Heart right ventricle (tissue), 16 donors: ENCODE measurements around the gene TPI1. TPM values are rescaled to one million over a fixed set of nuclear protein-coding genes. Genes with fewer than 3 reads are reported as not detected.

Source experiments
- ATAC-seq, 8 donors: fragments of 200-7000 bp; cut with Tn5 transposase; one replicate each; pipeline ENCODE4 v1.9.1; 2020; ENCODE audit warnings: mild to moderate bottlenecking in 8 of 8, moderate library complexity in 8 of 8, moderate number of reproducible peaks in 1 of 8
- DNase-seq, 2 donors: peaks; one replicate each; pipeline ENCODE4 v3.0.0-alpha.2; 2020
- H3K27ac ChIP-seq, 10 donors: fragments of 200-600 bp; sonication (generic) in 2 of 10; one replicate each; pipeline versions ENCODE4 v1.5.0 to v1.8.0; 2020 to 2022; ENCODE audit warnings: mild to moderate bottlenecking in 3 of 10
- H3K27me3 ChIP-seq, 7 donors: fragments of 200-600 bp; one replicate each; pipeline ENCODE4 v1.8.0; 2021 to 2022; ENCODE audit warnings: mild to moderate bottlenecking in 2 of 7
- H3K36me3 ChIP-seq, 9 donors: fragments of 200-600 bp; sonication (generic) in 1 of 9; one replicate each; pipeline versions ENCODE4 v1.5.0 to v1.8.0; 2020 to 2022; ENCODE audit warnings: mild to moderate bottlenecking in 2 of 9
- H3K4me1 ChIP-seq, 9 donors: fragments of 200-600 bp; sonication (generic) in 1 of 9; one replicate each; pipeline versions ENCODE4 v1.5.0 to v1.8.0; 2020 to 2022; ENCODE audit warnings: mild to moderate bottlenecking in 4 of 9
- H3K4me3 ChIP-seq, 10 donors: fragments of 200-600 bp; sonication (generic) in 2 of 10; one replicate each; pipeline versions ENCODE4 v1.5.0 to v1.8.0; 2020 to 2022; ENCODE audit warnings: mild to moderate bottlenecking in 7 of 10, moderate library complexity in 2 of 10
- H3K9me3 ChIP-seq, 11 donors: fragments of 200-600 bp in 10 of 11; sonication (generic) in 2 of 11; one replicate each; pipeline versions ENCODE4 v1.5.0 to v1.8.0; 2013 to 2022; ENCODE audit warnings: mild to moderate bottlenecking in 2 of 11, control low read depth in 1 of 11, moderate library complexity in 1 of 11
- CTCF ChIP-seq, 9 donors: fragments of 200-600 bp; sonication (generic) in 2 of 9; IDR thresholded peaks; one replicate each; pipeline versions ENCODE4 v1.5.0 to v1.8.0; 2021 to 2022; ENCODE audit warnings: antibody characterized with exemption in 9 of 9, mild to moderate bottlenecking in 5 of 9, moderate library complexity in 1 of 9
- WGBS, 2 donors: extraction: QIAGEN DNeasy Blood & Tissue Kit; methylation state at CpG; one replicate each; pipeline ENCODE4 v1.1.7; 2013; ENCODE audit warnings: inconsistent platforms in 1 of 2; 5-methylcytosine and 5-hydroxymethylcytosine counted together
- intact Hi-C, 10 donors: fragments of 100-400 bp; cut with DNase I; formaldehyde crosslinking; loops; one replicate each; pipeline versions ENCODE4 v1.11.1 to v1.14.2; 2022
- polyA plus RNA-seq, 2 donors: library from polyadenylated mRNA; stranded (reverse); fragments of 200-250 nt; gene quantifications; one replicate each; pipeline ENCODE4 v1.2.3, GENCODE V29; 2013
- total RNA-seq, 10 donors: library from RNA; stranded (reverse); fragmentation: NEBNext Ultra II Directional in 3 of 10; extraction: Animal tissue kit (Norgen Biotek cat#: 25700) in 3 of 10; gene quantifications; one replicate each; pipeline versions ENCODE4 v1.2.1 to v1.2.4, GENCODE V29; 2021 to 2023
- donor health status: Arrhythmogenic right ventricular cardiomyopathy.
- donor health status: ischemic (EF 13 %, LVEDD 7.1; RV severe dilation, severe dysfunction).
- donor health status: healthy with polysubstance abuse.
- donor health status: DM: no; HTN: yes; CAD: no.
- donor health status: DM: no; HTN: no; CAD: no.
- donor health status: ischemic (EF 25% LVEDD 6.9; RV normal size, moderate dysfunction).
- donor health status: ischemic (EF 25% LVEDD 5.7; RV mildly dilated, moderate dysfunction).
- donor health status: healthy.
- donor health status: DM: yes; HTN: yes; CAD: no.
- donor health status: Ischemic cardiomyopathy.
- donor health status: ischemic (EF 35%, LVEDD 5.7; RV mildly dilated, moderate dysfunction).
- donor health status: nonischemic (EF 11% LVEDD 7.7; RV severe dilation, severe dysfunction).
- donor health status: DM: yes; HTN: yes; CAD: no.
- donor health status: PGD.
- donor health status: ischemic (EF 29% LVEDD 5.4; RV normal size, mild dysfunction).
- donor health status: nonischemic (EF 23%, LVEDD 6.1; RV moderate dilation, normal function).

The TPI1 gene
- total and polyA plus RNA-seq, 12 donors: 367 to 1,432 (median 839) TPM

- Histone ChIP-seq H3K9me3 (no peaks in the 10 kb centered on the region), H3K36me3 (peaks cover 0 to 34% (median 0%) of the 10 kb centered on the region in 9 donors), H3K4me3 (no peak overlapping the region), H3K27ac (no peak overlapping the region), H3K27me3 (peaks cover 0 to 31% (median 0%) of the 10 kb centered on the region in 7 donors), H3K4me1 (peaks cover 0 to 26% (median 16%) of the 10 kb centered on the region in 9 donors)
- ATAC-seq (no peak), DNase-seq (no peak)
- intact Hi-C loops: no loop called here
- TF ChIP-seq CTCF (IDR thresholded peaks at IDR 0.05): no peak
- WGBS, 2 donors: 80 to 81% methylated on average over 14 of the region's 14 CpGs
These were observed 50.3 kb downstream of the TPI1 start for GRCh38 chr12:6917491-6918231.

- no peak for DNase-seq
- WGBS, 2 donors: 69 to 73% methylated on average over 7 of the region's 7 CpGs
- no peaks in the 10 kb centered on the region for H3K9me3 ChIP-seq
- H3K27me3 ChIP-seq: peaks cover 0 to 14% (median 0%) of the 10 kb centered on the region in 7 donors
- no peak overlapping the region for H3K4me3 ChIP-seq
- H3K4me1 ChIP-seq: peaks cover 2 to 32% (median 17%) of the 10 kb centered on the region in 9 donors
- H3K27ac ChIP-seq: no peak overlapping the region
- TF ChIP-seq CTCF (IDR thresholded peaks at IDR 0.05): no peak
- peaks cover 0 to 37% (median 0%) of the 10 kb centered on the region in 9 donors for H3K36me3 ChIP-seq
- no peak for ATAC-seq
- intact Hi-C loops: no loop called here
These were observed 52.3 kb downstream of the TPI1 start for GRCh38 chr12:6919588-6919987.

Other genes with a start within 250 kb of the TPI1 start
- gene LPAR5, start 231.6 kb upstream of the TPI1 start, total RNA-seq: 10 to 100 TPM in 1 of 10 donors, 1 to 10 TPM in 9; 2.1 to 10.0 (median 4.4) TPM
- 1 to 10 TPM; 1.7 to 4.4 TPM for gene LPAR5, start 231.6 kb upstream of the TPI1 start, polyA plus RNA-seq
- gene ACRBP, start 220.1 kb upstream of the TPI1 start, total RNA-seq: 1 to 10 TPM in 4 of 10 donors, under 1 TPM in 5, not detected in 1; 0.25 to 4.1 (median 0.79) TPM
- under 1 TPM; 0.29 to 0.43 TPM for gene ACRBP, start 220.1 kb upstream of the TPI1 start, polyA plus RNA-seq
- gene ING4, start 204.4 kb upstream of the TPI1 start, total RNA-seq: 10 to 100 TPM; 17.7 to 32.5 (median 22.6) TPM
- 10 to 100 TPM; 20.0 to 25.5 TPM for gene ING4, start 204.4 kb upstream of the TPI1 start, polyA plus RNA-seq
- gene ZNF384, start 178.2 kb upstream of the TPI1 start, total RNA-seq: 10 to 100 TPM; 25.1 to 36.0 (median 29.0) TPM
- gene ZNF384, start 178.2 kb upstream of the TPI1 start, polyA plus RNA-seq: 10 to 100 TPM; 17.6 to 23.7 TPM
- gene PIANP, start 166.7 kb upstream of the TPI1 start, total RNA-seq: under 1 TPM in 4 of 10 donors, not detected in 6; 0.12 to 0.54 (median 0.25) TPM
- under 1 TPM; 0.22 to 0.58 TPM for gene PIANP, start 166.7 kb upstream of the TPI1 start, polyA plus RNA-seq
- 10 to 100 TPM; 67.4 to 89.8 (median 77.9) TPM for gene COPS7A, start 143.5 kb upstream of the TPI1 start, total RNA-seq
- gene COPS7A, start 143.5 kb upstream of the TPI1 start, polyA plus RNA-seq: 10 to 100 TPM; 31.1 to 91.5 TPM
- 100 to 1,000 TPM; 135 to 182 (median 148) TPM for gene MLF2, start 114.4 kb upstream of the TPI1 start, total RNA-seq
- 100 to 1,000 TPM; 108 to 197 TPM for gene MLF2, start 114.4 kb upstream of the TPI1 start, polyA plus RNA-seq
- gene PTMS, start 101.2 kb upstream of the TPI1 start, total RNA-seq: 100 to 1,000 TPM in 5 of 10 donors, 10 to 100 TPM in 5; 73.3 to 194 (median 96.0) TPM
- 100 to 1,000 TPM; 289 to 361 TPM for gene PTMS, start 101.2 kb upstream of the TPI1 start, polyA plus RNA-seq
- 1 to 10 TPM in 1 of 10 donors, under 1 TPM in 7, not detected in 2; 0.16 to 2.1 (median 0.26) TPM for gene LAG3, start 95.0 kb upstream of the TPI1 start, total RNA-seq
- 1 to 10 TPM in 1 of 2 donors, under 1 TPM in 1; 0.13 to 1.2 TPM for gene LAG3, start 95.0 kb upstream of the TPI1 start, polyA plus RNA-seq
- 10 to 100 TPM in 2 of 10 donors, 1 to 10 TPM in 8; 2.8 to 44.3 (median 5.0) TPM for gene CD4, start 78.0 kb upstream of the TPI1 start, total RNA-seq
- 1 to 10 TPM; 2.6 to 3.2 TPM for gene CD4, start 78.0 kb upstream of the TPI1 start, polyA plus RNA-seq
- 1 to 10 TPM; 1.8 to 5.7 (median 3.8) TPM for gene GPR162, start 45.7 kb upstream of the TPI1 start, total RNA-seq
- gene GPR162, start 45.7 kb upstream of the TPI1 start, polyA plus RNA-seq: 10 to 100 TPM in 1 of 2 donors, 1 to 10 TPM in 1; 7.0 to 16.8 TPM
- 10 to 100 TPM in 9 of 10 donors, 1 to 10 TPM in 1; 6.4 to 24.6 (median 16.0) TPM for gene P3H3, start 39.1 kb upstream of the TPI1 start, total RNA-seq
- gene P3H3, start 39.1 kb upstream of the TPI1 start, polyA plus RNA-seq: 10 to 100 TPM; 12.5 to 37.8 TPM
- gene GNB3, start 26.6 kb upstream of the TPI1 start, total RNA-seq: 10 to 100 TPM in 2 of 10 donors, 1 to 10 TPM in 8; 2.4 to 14.6 (median 7.5) TPM
- gene GNB3, start 26.6 kb upstream of the TPI1 start, polyA plus RNA-seq: 10 to 100 TPM in 1 of 2 donors, 1 to 10 TPM in 1; 1.9 to 15.0 TPM
- 1 to 10 TPM in 3 of 10 donors, under 1 TPM in 6, not detected in 1; 0.22 to 4.0 (median 0.55) TPM for gene CDCA3, start 16.2 kb upstream of the TPI1 start, total RNA-seq
- gene CDCA3, start 16.2 kb upstream of the TPI1 start, polyA plus RNA-seq: 1 to 10 TPM in 1 of 2 donors, under 1 TPM in 1; 0.45 to 1.5 TPM
- gene USP5, start 15.4 kb upstream of the TPI1 start, total RNA-seq: 10 to 100 TPM; 64.8 to 95.5 (median 74.1) TPM
- gene USP5, start 15.4 kb upstream of the TPI1 start, polyA plus RNA-seq: 10 to 100 TPM; 17.6 to 37.4 TPM
- 1 to 10 TPM; 2.0 to 5.6 (median 3.4) TPM for gene SPSB2, start 5.8 kb downstream of the TPI1 start, total RNA-seq
- gene SPSB2, start 5.8 kb downstream of the TPI1 start, polyA plus RNA-seq: 1 to 10 TPM; 5.4 to 5.6 TPM
- 10 to 100 TPM in 6 of 10 donors, 1 to 10 TPM in 4; 6.5 to 16.1 (median 11.0) TPM for gene LRRC23, start 37.3 kb downstream of the TPI1 start, total RNA-seq
- gene LRRC23, start 37.3 kb downstream of the TPI1 start, polyA plus RNA-seq: 10 to 100 TPM; 12.6 to 16.6 TPM
- 10 to 100 TPM in 8 of 10 donors, 1 to 10 TPM in 2; 6.3 to 68.4 (median 14.4) TPM for gene ENO2, start 47.0 kb downstream of the TPI1 start, total RNA-seq
- gene ENO2, start 47.0 kb downstream of the TPI1 start, polyA plus RNA-seq: 10 to 100 TPM; 19.2 to 19.3 TPM
- gene ATN1, start 60.4 kb downstream of the TPI1 start, total RNA-seq: 10 to 100 TPM; 54.7 to 96.7 (median 65.8) TPM
- 10 to 100 TPM; 48.7 to 92.5 TPM for gene ATN1, start 60.4 kb downstream of the TPI1 start, polyA plus RNA-seq
- not detected for gene RNU7-1, start 76.3 kb downstream of the TPI1 start, total RNA-seq
- gene RNU7-1, start 76.3 kb downstream of the TPI1 start, polyA plus RNA-seq: not detected
- gene C12orf57, start 76.5 kb downstream of the TPI1 start, total RNA-seq: 100 to 1,000 TPM; 134 to 213 (median 167) TPM
- 100 to 1,000 TPM; 182 to 654 TPM for gene C12orf57, start 76.5 kb downstream of the TPI1 start, polyA plus RNA-seq
- 10 to 100 TPM in 2 of 10 donors, 1 to 10 TPM in 8; 2.9 to 32.5 (median 5.3) TPM for gene PTPN6, start 83.8 kb downstream of the TPI1 start, total RNA-seq
- 10 to 100 TPM in 1 of 2 donors, 1 to 10 TPM in 1; 8.1 to 12.1 TPM for gene PTPN6, start 83.8 kb downstream of the TPI1 start, polyA plus RNA-seq
- gene PHB2, start 103.1 kb downstream of the TPI1 start, total RNA-seq: 100 to 1,000 TPM; 139 to 203 (median 160) TPM
- gene PHB2, start 103.1 kb downstream of the TPI1 start, polyA plus RNA-seq: 100 to 1,000 TPM; 102 to 178 TPM
- 10 to 100 TPM; 33.5 to 42.1 (median 38.3) TPM for gene EMG1, start 103.4 kb downstream of the TPI1 start, total RNA-seq
- 10 to 100 TPM; 13.8 to 31.4 TPM for gene EMG1, start 103.4 kb downstream of the TPI1 start, polyA plus RNA-seq
- gene LPCAT3, start 150.9 kb downstream of the TPI1 start, total RNA-seq: 10 to 100 TPM; 19.9 to 65.8 (median 34.1) TPM
- gene LPCAT3, start 150.9 kb downstream of the TPI1 start, polyA plus RNA-seq: 10 to 100 TPM; 36.4 to 41.2 TPM
- 100 to 1,000 TPM in 3 of 10 donors, 10 to 100 TPM in 7; 25.1 to 151 (median 51.6) TPM for gene C1S, start 193.2 kb downstream of the TPI1 start, total RNA-seq
- 10 to 100 TPM; 53.4 to 64.9 TPM for gene C1S, start 193.2 kb downstream of the TPI1 start, polyA plus RNA-seq
- gene C1R, start 224.9 kb downstream of the TPI1 start, total RNA-seq: 100 to 1,000 TPM in 4 of 10 donors, 10 to 100 TPM in 6; 19.9 to 238 (median 59.0) TPM
- 100 to 1,000 TPM in 1 of 2 donors, 10 to 100 TPM in 1; 73.0 to 209 TPM for gene C1R, start 224.9 kb downstream of the TPI1 start, polyA plus RNA-seq
- gene C1RL, start 241.7 kb downstream of the TPI1 start, total RNA-seq: 10 to 100 TPM in 3 of 10 donors, 1 to 10 TPM in 7; 4.5 to 24.9 (median 7.5) TPM
- 10 to 100 TPM in 1 of 2 donors, 1 to 10 TPM in 1; 8.3 to 22.3 TPM for gene C1RL, start 241.7 kb downstream of the TPI1 start, polyA plus RNA-seq